Upper lobe of right lung (tissue), 1 donor: ENCODE measurements around the gene FFAR1. TPM values are rescaled to one million over a fixed set of nuclear protein-coding genes. Genes with fewer than 3 reads are reported as not detected.

ENCODE experiments used
- ATAC-seq: fragments of 200-7000 bp; cut with Tn5 transposase; one replicate; pipeline ENCODE4 v1.9.1; 2020; ENCODE audit warnings: mild to moderate bottlenecking, moderate library complexity
- DNase-seq: peaks from one replicate; pipeline ENCODE4 v3.0.0-alpha.2; 2020
- H3K27ac ChIP-seq: fragments of 200-600 bp; one replicate; pipeline ENCODE4 v1.8.0; 2022
- H3K27me3 ChIP-seq: fragments of 200-600 bp; one replicate; pipeline ENCODE4 v1.8.0; 2022; ENCODE audit warnings: mild to moderate bottlenecking
- H3K36me3 ChIP-seq: fragments of 200-600 bp; one replicate; pipeline ENCODE4 v1.8.0; 2022
- H3K4me1 ChIP-seq: fragments of 200-600 bp; one replicate; pipeline ENCODE4 v1.8.0; 2022
- H3K4me3 ChIP-seq: fragments of 200-600 bp; one replicate; pipeline ENCODE4 v1.8.0; 2022; ENCODE audit warnings: mild to moderate bottlenecking
- H3K9me3 ChIP-seq: fragments of 200-600 bp; one replicate; pipeline ENCODE4 v1.8.0; 2022
- CTCF ChIP-seq: fragments of 200-600 bp; IDR thresholded peaks from one replicate; pipeline ENCODE4 v1.8.0; 2022; ENCODE audit warnings: antibody characterized with exemption
- intact Hi-C: fragments of 100-400 bp; cut with DNase I; formaldehyde crosslinking; loops from one replicate; pipeline ENCODE4 v1.11.0; 2022
- total RNA-seq: library from RNA; stranded (reverse); fragmentation: NEBNext Ultra II Directional; extraction: Animal tissue kit (Norgen Biotek cat#: 25700); gene quantifications from one replicate; pipeline ENCODE4 v1.2.1, GENCODE V29; 2021
- donor health status: DM: no; HTN: yes; CAD: no; lungs with severe emphysema.

Gene FFAR1
- total RNA-seq, 1 donor from 2014 or later, result not detected

- no peak for DNase-seq
- ATAC-seq, result no peak
- Histone ChIP-seq H3K9me3 (no peaks in the 10 kb centered on the region), H3K36me3 (no peaks in the 10 kb centered on the region), H3K27ac (no peak overlapping the region), H3K4me3 (no peak overlapping the region), H3K27me3 (peaks cover 17% of the 10 kb centered on the region), H3K4me1 (no peaks in the 10 kb centered on the region)
- intact Hi-C loops, result no loop called here
- no peak for TF ChIP-seq CTCF
These were observed 16.0 kb upstream of the FFAR1 start for GRCh38 chr19:35331551-35332214.

DNA sequence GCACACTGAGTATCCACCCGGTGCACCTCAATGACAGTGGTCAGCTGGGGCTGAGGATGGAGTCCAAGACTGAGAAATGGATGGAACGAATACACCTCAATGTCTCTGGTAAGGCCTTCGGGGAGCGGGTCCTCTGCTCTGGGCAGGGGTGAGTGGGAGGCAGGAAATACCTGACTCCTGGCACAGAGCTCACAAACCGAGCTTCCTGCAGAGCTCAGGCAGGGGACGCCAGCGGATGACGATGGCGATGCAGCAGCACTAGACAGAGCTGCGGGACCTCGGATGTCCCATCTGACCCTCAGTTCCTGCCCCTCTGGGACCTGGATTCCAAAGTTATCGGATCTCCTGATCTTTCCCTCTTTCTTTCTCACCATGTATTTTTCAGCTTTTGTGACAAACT lies 14.9 kb upstream of the FFAR1 start:
- ATAC-seq (no peak), DNase-seq (no peak)
- H3K4me3 ChIP-seq, result no peak overlapping the region
- no peaks in the 10 kb centered on the region for H3K4me1 ChIP-seq
- H3K27me3 ChIP-seq, result peaks cover 17% of the 10 kb centered on the region
- no peaks in the 10 kb centered on the region for H3K9me3 ChIP-seq
- H3K27ac ChIP-seq, result no peak overlapping the region
- H3K36me3 ChIP-seq, result no peaks in the 10 kb centered on the region
- no peak for TF ChIP-seq CTCF
- intact Hi-C loops, result no loop called here

DNA sequence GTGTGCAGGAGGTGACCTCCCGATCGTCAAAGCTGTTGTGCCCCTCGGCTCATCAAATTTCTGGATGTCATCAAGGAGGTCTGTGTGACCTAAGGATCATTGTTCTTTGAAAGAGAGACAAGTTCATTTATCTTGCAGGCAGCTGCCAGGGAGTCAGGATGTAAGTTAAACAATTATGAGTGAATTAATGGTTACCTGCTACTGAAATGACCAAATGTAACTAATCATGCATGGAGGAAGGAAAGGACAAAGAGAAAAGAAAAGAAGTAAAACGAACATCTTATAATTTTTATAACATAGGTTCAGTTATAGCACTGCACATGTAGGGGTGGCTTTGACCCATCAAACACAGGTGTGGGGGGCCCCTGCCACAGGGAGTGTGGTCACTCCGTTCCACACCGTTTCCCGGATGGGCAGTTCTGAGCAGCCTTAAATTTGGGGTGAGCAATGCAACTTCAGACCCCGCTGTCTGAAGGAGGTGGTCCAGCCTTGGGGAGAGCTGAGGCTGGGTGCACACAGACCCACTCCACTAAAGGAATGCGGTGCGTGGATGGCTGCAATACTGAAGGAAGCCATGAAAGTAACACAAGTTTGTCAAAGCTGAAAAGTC lies 13.5 kb upstream of the FFAR1 start:
- H3K36me3 ChIP-seq, result no peaks in the 10 kb centered on the region

GRCh38 chr19:35336166-35336955 lies 11.3 kb upstream of the FFAR1 start:
- DNase-seq (no peak), ATAC-seq (no peak)
- no peak for TF ChIP-seq CTCF
- H3K9me3 ChIP-seq, result no peaks in the 10 kb centered on the region
- no peak overlapping the region for H3K4me3 ChIP-seq
- H3K27me3 ChIP-seq, result peaks cover 8% of the 10 kb centered on the region
- H3K36me3 ChIP-seq, result no peaks in the 10 kb centered on the region
- H3K4me1 ChIP-seq, result no peaks in the 10 kb centered on the region
- intact Hi-C loops, result no loop called here
- H3K27ac ChIP-seq, result no peak overlapping the region

More for the DNA sequence above, 13.5 kb upstream of the FFAR1 start:
- H3K27me3 ChIP-seq, result peaks cover 17% of the 10 kb centered on the region
- ATAC-seq, result no peak
- no peak for DNase-seq
- H3K4me3 ChIP-seq, result no peak overlapping the region
- intact Hi-C loops, result no loop called here
- H3K27ac ChIP-seq, result no peak overlapping the region
- H3K9me3 ChIP-seq, result no peaks in the 10 kb centered on the region
- no peak for TF ChIP-seq CTCF
- no peaks in the 10 kb centered on the region for H3K4me1 ChIP-seq

DNA sequence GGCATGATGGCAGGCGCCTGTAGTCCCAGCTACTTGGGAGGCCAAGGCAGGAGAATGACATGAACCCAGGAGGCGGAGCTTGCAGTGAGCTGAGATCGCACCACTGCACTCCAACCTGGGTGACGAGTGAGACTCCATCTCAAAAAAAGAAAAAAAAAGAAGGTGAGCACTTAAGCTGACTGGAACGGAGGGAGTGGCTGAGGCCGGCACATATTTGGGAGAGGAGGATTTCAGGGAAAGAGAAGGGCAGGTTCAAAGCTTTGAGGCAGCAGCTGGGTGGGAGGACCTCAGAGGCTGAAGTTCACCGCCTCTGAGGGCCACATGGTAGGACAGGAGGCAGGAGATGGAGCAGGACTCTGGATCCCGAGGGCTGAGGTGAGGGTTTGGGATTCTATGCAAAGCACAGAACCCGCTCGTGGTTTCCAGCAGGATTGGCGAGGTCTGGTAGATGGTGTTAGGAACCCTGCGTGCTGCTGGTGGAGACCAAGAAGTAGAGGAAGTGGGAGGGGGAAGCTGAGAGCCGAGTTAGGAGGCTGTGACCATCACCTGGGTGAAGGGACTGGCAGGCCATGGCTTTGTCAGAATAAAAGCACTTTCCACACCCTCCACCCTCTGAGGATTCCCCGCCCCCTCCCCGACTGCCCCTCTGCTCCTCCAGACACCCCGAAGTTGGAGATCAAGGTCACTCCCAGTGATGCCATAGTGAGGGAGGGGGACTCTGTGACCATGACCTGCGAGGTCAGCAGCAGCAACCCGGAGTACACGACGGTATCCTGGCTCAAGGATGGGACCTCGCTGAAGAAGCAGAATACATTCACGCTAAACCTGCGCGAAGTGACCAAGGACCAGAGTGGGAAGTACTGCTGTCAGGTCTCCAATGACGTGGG lies 10.4 kb upstream of the FFAR1 start:
- no peak for TF ChIP-seq CTCF
- peak; percentile 31 for ATAC-seq
- intact Hi-C loops, result no loop called here

More for the DNA sequence above, 10.4 kb upstream of the FFAR1 start:
- Histone ChIP-seq H3K27me3 (peaks cover 7% of the 10 kb centered on the region), H3K4me1 (no peaks in the 10 kb centered on the region), H3K4me3 (no peak overlapping the region), H3K27ac (no peak overlapping the region), H3K9me3 (no peaks in the 10 kb centered on the region), H3K36me3 (no peaks in the 10 kb centered on the region)
- no peak for DNase-seq
